Retinal pigment epithelial cell (primary cell): Measurements from ENCODE around the gene EME2.

Source experiments
- DNase-seq: peaks from one replicate; pipeline ENCODE4 v3.0.0-alpha.2; 2010; ENCODE audit warnings: low read depth
- H3K4me3 ChIP-seq: 2 replicates; pipeline ENCODE4 v1.5.1; 2011; ENCODE audit warnings: mild to moderate bottlenecking, low read length, control low read depth, moderate library complexity
- TF ChIP-seq, protein P1 (sequence below): conservative IDR thresholded peaks from 2 replicates; pipeline ENCODE4 v1.5.1; 2011; ENCODE audit warnings: low read depth, low read length, control low read depth, inconsistent platforms

The EME2 gene

DNA sequence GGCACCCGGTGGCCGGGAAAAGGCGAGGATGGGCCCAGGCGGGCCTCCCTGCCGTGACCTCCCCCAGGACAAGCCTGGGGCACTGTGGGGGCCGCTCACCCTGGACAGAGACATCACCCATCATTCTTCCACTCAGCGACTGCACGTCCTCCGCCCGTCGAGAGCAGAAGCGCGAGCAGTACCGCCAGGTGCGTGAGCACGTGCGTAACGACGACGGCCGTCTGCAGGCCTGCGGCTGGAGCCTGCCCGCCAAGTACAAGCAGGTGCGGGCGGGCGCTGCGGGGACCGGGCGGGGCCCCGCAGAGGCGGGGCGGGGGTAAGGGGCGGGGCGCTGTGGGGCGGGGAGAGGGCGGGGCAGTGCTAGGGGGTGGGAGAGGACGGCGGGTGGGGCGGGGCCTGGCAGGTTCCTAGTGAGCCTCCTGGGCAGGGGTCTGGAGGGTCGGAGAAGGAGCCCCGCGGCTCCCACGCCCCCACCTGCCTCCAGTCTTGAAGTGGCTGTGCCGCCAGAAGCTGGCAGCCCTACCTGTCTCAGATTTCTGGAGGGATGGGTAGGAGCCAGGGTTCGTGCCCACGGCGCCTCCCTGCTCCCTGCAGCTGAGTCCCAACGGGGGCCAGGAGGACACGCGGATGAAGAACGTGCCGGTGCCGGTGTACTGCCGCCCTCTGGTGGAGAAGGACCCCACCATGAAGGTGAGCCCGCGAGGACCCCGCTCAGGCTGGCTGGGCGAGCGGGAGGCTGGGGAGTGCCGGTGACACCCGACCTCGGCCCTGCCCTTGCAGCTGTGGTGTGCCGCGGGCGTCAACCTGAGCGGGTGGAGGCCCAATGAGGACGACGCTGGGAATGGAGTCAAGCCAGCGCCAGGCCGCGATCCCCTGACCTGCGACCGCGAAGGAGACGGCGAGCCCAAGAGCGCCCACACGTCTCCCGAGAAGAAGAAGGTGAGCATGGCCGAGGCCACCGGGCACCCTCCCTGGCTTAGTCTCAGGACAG lies 8.8 kb upstream of the EME2 start:
- TF ChIP-seq, protein P1, sequence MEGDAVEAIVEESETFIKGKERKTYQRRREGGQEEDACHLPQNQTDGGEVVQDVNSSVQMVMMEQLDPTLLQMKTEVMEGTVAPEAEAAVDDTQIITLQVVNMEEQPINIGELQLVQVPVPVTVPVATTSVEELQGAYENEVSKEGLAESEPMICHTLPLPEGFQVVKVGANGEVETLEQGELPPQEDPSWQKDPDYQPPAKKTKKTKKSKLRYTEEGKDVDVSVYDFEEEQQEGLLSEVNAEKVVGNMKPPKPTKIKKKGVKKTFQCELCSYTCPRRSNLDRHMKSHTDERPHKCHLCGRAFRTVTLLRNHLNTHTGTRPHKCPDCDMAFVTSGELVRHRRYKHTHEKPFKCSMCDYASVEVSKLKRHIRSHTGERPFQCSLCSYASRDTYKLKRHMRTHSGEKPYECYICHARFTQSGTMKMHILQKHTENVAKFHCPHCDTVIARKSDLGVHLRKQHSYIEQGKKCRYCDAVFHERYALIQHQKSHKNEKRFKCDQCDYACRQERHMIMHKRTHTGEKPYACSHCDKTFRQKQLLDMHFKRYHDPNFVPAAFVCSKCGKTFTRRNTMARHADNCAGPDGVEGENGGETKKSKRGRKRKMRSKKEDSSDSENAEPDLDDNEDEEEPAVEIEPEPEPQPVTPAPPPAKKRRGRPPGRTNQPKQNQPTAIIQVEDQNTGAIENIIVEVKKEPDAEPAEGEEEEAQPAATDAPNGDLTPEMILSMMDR, result peak; percentile 57
- no peak for DNase-seq
- no peak overlapping the region for H3K4me3 ChIP-seq

DNA sequence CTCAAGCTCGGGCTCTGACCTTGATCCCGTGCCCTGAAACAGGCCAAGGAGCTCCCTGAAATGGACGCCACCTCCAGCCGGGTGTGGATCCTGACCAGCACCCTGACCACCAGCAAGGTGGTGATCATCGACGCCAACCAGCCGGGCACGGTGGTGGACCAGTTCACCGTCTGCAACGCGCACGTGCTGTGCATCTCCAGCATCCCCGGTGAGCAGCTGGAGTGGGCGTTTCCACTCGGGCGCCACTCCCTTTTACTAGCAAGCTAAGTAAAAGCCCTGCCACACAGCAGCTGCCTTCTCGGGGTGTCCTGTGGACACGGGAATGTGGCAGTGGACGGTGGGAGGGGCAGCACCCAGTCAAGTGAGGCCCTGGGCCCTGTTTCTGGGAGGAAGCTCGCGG lies 7.6 kb upstream of the EME2 start:
- no peak overlapping the region for H3K4me3 ChIP-seq
- TF ChIP-seq, protein P1, result no peak

DNA sequence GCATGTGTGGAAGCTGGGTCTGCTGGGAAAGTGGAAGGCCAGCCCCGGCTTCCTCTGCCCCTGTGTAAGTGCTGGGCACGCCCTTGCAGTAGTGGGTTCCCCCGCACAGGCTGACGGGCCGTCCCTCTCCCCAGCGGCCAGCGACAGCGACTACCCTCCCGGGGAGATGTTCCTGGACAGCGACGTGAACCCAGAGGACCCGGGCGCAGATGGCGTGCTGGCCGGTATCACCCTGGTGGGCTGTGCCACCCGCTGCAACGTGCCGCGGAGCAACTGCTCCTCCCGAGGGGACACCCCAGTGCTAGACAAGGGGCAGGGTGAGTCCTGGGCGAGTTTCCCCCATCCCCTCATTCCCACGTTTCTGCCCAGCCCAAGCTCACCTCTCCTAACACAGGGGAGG lies 6.8 kb upstream of the EME2 start:
- no peak overlapping the region for H3K4me3 ChIP-seq
- TF ChIP-seq, protein P1, result no peak

More for the DNA sequence above, 7.6 kb upstream of the EME2 start:
- no peak for DNase-seq

DNA sequence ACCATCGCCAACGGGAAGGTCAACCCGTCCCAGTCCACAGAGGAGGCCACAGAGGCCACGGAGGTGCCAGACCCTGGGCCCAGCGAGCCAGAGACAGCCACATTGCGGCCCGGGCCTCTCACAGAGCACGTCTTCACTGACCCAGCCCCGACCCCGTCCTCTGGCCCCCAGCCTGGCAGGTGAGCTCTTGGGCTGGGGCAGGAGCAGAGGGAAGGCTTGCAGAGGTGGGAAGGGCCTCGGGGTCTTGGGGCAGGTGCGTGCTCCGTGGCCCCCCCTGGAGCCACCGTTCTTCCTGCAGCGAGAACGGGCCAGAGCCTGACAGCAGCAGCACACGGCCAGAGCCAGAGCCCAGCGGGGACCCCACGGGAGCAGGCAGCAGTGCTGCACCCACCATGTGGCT lies 6.4 kb upstream of the EME2 start:
- no peak for DNase-seq

More for the DNA sequence above, 6.8 kb upstream of the EME2 start:
- no peak for DNase-seq

DNA sequence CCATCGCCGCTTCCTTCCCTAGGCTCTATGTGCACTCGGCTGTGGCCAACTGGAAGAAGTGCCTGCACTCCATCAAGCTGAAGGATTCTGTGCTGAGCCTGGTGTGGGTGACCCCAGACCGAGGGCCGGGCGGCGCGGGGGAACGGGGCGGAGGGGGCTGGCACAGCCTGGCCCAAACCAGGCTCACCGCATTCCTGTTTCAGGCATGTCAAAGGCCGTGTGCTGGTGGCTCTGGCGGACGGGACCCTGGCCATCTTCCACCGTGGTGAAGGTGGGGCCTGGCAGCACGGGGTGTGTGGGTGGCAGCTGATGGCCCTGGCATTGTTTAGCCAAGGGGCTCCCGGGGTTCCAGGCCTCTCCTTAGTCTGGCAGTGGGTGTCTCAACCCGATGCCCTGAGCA lies 5.9 kb upstream of the EME2 start:
- no peak overlapping the region for H3K4me3 ChIP-seq
- DNase-seq, result no peak

More for the DNA sequence above, 6.4 kb upstream of the EME2 start:
- TF ChIP-seq, protein P1, result no peak
- H3K4me3 ChIP-seq, result no peak overlapping the region

DNA sequence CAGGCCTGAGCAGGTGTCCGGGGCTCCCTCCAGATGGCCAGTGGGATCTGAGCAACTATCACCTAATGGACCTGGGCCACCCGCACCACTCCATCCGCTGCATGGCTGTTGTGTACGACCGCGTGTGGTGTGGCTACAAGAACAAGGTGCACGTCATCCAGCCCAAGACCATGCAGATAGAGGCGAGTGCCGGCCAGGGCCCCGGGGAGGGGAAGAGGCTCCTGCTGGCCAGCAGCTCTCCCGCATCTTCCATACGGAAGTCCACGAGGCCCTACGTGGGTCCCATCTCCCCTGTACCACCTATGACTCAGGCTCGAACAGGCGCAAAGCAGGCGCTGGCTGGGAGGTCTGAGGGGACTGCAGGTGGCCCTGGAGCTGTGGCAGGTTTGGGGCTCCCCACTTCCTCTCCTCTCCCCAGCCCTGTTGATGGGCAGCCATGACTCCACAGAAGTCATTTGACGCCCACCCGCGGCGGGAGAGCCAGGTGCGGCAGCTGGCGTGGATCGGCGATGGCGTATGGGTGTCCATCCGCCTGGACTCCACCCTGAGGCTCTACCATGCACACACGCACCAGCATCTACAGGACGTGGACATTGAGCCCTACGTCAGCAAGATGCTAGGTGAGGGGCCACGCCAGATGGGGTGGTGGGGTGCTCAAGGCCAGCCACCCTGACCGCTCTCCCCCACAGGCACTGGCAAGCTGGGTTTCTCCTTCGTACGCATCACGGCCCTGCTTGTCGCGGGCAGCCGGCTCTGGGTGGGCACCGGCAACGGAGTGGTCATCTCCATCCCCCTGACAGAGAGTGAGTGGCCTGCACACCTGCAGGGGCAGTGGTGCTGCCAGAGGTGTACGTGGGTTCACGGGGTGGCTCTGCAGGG lies 5.3 kb upstream of the EME2 start:
- H3K4me3 ChIP-seq, result no peak overlapping the region
- no peak for DNase-seq
- TF ChIP-seq, protein P1, result no peak

More for the DNA sequence above, 5.9 kb upstream of the EME2 start:
- TF ChIP-seq, protein P1, result no peak
